ENCODE measurements around the gene SYNDIG1.

The SYNDIG1 gene

DNA sequence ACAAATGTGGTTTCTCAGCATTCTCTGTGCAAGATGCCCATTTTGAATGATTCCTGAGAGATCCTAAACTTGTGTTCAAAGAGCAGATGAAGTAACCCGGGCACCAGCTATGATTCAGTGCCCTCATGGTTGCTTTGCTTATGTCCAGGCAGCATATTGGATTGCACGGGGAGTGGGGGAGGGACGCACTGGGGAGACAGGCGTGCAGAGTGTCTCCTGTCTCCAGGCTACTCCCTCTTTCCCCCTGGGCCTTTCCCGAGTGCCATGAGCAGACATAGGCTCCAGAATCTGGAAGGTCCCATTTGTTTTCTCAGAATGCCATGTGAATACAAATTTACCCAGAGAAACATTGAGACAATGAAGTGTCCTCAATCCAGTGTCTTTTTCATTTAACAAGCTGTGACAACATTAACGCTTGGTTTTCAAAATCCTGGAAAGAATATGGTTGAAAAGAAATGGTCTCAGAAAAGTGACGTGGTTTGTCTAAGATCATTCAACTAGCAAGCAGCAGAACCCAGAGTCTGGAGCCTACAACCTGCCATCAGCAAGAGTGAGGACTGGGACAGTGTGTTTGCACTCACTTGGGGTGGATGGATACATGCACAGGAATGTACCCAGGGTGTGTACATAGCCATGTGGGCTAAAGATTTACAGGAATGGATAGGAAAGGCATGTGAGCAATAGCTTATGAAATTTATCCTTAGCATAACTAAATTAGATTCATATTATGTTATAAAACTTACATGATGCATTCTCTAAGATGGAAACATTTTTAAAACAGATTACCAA lies 4.2 kb downstream of the SYNDIG1 start:
- DNase-seq, result peak; percentile 9

DNA sequence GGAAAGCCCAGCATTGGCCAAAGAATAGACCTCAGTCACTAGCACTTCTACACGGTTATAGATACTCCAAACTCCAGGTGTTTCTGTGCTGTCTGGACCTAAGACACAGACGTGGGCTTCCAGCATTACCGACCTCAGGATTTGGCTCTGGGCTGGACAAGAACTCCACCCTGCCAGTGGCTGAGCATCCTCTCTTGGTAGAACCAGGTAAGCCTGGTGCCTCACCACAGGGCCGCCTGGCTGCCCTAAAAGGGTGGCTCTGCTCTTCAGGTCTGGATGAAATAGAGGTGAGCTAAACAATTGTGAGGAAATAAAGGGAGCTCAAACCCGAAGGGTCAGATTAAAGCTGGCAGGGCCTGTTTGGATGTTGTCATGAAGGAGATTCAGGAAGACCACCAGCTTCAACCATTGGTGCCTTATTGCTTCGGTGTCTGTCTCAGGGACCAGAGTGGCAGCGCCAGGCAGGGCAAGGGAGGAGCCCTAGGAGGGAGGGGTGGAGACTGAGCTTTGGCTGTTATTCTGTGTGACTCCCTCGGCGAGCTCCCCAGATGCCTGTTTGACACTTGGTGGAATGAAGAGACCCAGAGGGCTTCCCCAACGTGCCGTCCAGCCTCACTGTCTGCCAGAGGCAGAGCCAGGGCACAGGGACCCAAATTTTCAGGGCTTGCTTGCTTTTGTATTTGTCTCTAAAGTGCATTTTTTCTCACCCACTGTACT lies 8.6 kb downstream of the SYNDIG1 start:
- DNase-seq, result no peak

DNA sequence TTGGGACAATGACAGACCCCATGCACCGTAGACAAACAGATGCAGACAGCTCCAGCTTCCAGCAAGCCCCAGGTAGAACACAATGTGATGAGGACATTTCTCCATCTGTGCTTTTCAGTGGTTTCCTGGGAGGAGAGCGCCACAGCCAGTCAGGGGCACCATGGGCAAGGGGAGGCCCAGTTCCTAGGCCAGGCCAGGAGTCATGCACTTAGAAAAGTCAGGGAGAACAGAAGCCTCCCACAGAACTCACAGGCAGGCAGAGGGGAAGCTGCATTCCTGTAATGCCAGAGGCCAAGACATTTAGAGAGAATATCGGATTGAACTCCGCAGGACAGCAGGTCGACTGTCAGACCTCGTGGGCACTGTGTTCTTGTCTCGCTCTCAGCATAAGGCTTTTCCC lies 9.2 kb downstream of the SYNDIG1 start:
- DNase-seq, result no peak

DNA sequence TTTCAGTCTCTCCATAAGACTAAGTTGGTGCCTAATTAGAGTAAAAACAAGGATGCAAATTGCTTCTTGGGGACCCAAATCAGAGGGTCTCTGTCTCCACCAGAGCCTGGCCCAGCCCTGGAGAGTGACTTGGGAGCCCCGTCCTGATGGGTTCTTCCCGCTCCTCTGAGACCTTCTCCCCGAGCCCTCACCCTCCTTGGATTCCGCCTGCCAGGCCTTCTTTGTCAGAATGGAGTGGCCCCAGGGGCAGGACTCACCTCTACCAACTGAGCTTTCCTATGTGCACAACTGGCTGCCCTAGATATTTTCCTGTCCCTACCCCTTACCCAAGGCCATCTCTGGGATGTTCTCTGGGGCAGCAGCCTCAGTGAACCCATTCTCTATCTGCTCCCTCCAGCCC lies 9.7 kb downstream of the SYNDIG1 start:
- DNase-seq, result no peak

DNA sequence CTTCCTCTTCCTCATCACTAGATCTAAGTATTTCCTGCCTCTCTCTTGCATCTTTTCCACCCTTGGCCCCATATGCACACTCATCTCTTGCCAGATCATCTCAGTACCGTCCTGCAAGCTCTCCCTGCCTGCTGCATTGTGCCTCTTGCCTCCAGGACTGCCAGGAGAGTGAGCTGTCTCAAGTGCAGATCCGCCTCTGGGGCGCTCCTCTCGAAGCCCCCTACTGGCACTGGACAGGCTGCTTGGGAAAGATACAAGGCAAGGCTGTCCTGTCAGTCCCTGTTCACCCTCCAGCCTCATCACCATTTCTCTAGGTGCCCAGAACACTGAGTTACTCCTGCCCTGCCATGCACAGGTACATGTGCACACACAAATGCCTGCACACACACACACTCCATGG lies 10.2 kb downstream of the SYNDIG1 start:
- DNase-seq, result no peak

DNA sequence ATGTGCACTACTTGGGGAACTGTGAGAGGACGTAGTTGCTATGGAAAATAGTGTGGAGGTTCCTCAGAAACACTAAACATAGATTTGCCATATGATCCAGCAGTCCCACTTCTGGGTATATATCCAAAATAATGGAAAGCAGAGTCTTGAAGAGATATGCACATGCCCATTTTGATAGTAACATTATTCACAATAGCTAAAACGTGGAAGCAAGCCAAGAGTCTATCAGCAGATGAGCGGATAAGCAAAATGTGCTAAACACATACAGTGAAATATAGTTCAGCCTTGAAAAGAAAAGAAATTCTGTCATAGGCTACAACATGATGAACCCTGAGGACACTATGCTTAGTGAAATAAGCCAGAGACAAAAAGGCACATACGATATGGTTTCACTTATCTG lies 11.1 kb downstream of the SYNDIG1 start:
- no peak for DNase-seq

DNA sequence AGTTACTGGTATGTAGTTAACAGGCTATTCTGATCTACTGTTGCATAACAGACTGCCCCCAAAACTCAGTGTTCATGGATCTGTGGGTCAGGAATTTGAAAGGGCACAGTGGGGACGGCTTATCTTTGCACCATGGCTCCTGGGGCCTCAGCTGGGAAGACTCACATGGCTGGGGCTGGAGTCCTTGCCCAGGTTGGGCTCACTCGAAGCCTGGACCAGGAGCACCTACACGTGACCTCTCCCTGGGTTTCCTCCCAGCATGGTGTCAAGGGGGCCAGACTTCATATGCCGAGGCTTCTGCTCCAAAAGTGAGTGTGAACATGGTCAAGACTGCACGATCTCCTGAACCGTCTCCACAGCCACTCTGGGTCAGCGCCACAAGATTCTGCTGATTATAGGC lies 11.7 kb downstream of the SYNDIG1 start:
- no peak for DNase-seq

DNA sequence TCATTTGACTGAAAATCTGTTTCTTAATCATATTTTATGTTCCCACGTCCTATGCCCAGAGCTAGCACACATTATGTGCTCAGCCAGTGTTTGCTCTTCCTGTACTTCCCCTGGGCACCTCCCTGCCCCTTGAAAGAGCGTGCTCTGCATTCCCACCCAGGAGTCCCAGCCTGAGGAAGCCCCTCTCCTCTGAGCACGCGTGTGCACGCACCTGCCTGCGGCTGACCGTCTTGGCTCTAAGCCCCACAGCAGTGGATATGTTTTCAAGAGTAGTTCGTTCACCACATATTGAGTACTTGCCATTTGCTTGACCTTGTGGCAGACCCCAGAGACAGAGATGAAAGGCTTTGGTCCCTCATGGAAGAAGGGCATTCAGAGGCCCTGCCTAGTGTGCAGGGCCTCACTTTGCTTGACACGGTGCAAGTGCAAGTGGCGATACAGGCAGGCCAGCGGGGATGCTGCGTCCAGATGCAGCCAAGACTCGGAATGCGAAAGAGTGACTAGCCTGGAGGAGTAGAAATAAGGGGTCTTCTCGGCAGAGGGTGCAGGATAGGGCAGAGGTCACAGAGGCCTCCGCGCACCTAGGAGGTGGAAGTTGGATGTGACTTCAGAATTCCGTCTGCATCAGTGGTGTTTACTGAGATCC lies 14.1 kb downstream of the SYNDIG1 start:
- DNase-seq, result no peak

DNA sequence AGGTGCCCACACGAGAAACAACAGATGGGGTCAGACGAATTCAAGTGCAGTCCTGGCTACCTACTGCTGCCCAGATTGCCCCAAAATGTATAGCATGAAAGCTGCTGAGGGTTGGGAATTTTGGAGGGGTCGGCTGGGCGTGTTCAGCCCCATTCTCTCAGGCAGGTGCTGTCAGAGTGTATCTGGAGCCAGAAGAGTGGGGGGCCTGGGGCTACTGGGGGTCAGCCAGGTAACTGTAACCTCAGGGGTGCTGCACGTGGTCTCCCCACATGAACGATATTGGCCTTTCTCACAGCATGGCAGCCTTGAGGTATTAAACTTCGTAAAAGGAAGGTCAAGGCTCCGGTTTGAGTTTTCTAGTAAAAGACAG lies 14.6 kb downstream of the SYNDIG1 start:
- DNase-seq, result no peak

DNA sequence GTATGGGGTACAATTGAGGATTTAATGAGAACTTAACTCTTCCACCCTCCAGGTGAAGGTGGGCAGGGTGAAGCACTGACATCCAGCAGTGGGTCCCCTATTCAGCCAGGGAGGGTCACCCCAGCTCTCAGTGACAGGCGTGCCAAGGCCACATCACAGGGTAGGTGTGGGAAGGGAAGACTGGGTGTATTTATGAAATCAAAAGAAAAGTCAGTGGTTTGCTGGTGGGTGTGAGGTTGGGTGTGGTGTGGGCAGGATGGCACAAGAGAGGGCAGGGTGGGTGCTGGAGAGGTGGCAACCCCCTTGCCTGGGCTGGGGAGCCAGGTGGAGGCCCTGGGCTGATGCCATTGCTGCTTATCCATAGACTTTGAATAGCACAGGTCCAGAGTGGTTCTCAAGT lies 16.6 kb downstream of the SYNDIG1 start:
- no peak for DNase-seq

DNA sequence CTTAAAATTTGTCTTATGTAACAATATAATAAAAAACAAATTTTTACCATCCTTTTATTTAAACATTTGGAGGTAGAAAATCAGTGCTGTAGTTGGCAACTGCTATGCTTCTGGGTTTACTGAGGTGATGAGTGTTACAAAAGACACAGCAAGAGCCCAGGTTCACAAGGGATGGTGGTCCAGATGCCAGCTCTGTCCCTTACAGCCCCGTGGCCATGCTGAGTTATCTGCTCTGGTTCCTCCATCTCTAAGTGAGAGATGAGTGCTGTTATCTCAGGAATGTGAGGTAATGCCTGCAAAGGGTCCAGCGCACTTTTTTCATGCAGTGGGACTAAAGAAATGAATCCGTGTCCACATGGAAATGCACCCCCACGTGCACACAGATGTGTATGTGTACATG lies 17.8 kb downstream of the SYNDIG1 start:
- DNase-seq, result no peak

DNA sequence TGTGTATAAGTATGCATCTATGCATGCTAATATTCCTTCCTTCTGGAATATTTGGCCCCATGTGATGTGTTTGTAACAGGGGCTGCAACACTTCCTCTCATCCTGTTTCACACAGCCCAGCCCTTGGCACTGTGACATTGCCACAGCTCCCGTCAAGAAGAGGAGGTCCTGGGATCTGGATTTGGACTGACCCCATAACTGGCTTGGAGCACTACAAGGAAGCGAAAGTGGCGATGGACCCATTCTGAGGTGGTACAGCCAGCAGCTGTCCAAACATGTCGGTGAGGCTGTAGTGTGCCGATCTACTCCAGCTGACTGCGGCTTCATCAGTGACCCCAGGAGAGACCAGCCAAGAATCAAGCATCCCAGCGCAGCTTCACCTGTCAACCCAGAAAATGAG lies 18.2 kb downstream of the SYNDIG1 start:
- DNase-seq, result no peak

DNA sequence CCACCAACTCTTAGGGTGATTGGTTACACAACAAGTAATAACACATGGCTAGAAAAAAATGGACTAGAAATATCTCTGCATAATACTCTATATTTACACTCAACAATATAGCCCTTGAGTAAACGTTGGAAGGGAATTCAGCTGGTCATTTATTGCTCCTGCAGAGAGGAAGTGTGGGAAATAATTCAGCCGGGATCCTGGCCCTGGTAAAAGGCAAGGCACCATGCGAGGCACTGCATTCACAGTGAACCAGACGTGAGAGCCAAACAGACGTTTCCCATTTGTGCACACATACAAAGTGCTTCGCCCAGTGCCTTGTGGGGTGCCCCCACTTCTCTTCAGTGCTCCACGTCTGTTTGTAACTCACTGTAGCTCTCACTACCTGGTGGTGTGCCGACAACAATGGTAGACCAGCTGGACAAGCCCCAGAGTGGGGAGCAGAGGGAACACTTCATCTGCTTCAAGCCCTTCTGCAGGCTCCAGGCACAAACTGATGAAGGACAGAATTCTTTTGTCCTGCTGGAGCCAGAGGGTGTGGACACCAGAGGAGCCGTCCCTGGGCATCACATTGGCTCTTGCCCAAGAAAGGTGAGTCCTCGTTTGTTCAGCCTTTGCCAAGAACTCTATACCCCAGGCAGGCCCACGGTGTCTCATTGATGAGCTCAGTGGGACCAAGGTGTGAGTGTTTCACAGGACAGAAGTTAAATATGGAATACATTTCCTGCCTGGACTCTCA lies 18.8 kb downstream of the SYNDIG1 start:
- DNase-seq, result no peak

DNA sequence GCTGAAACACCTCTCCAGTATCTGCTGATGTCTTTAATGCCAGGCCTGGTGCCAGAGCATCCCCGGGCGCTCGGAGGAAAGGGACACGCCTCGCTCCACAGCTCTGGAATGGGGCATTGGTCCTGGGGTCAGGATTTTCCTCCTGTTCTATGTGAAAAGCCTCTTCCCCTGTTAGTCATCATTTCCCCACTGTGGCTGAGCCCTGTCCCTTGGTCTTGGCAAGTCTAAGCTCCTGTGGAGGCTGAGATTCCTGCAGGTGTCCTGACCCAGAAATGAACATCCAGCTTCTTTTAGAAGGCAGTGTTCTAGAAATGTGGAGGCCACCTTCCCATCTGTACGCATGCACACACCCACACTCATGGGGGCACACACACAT lies 19.4 kb downstream of the SYNDIG1 start:
- no peak for DNase-seq

DNA sequence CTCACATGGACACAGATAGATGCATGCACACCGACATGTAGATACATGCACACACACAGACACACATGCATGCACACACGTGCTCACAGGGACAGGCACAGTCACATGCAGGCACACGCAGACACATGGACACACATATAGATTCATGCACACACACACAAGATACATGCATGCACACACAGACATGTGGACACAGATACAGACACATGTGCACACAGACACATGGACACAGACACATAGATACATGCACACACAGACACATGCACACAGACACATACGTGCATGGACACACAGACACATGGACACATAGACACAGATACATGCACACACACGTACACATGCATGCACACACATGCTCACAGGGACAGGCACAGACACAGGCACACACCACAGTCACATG lies 19.8 kb downstream of the SYNDIG1 start:
- DNase-seq, result no peak

DNA sequence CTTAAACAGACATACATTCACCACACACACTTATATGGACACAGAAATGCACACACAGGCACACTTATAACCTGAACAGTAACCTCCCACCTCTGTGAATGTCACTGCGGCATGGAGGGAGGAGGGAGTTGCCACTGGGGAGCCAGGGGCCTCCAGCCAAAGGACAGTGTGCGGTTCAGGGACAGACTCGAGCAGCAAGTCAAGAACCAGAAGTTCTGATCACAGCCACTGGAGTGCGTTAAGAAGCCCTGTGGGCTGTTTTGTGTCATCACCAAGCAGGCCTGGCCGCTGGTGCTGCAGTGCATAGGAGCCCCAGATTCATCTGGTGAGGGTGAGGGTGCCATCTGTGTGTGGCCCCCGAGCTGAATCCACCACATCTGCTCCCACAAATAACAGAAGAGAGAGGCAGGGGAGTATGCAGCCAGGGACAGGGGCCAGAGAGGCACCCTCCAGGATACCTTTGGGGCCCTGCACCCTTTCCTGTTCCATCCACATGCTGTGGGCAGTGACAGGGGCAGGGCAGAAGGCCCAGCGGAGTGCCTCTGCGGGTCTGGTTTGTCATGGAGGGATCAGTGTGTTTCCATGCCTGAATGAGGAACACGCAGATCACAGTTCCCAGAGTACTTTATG lies 20.3 kb downstream of the SYNDIG1 start:
- DNase-seq, result no peak

DNA sequence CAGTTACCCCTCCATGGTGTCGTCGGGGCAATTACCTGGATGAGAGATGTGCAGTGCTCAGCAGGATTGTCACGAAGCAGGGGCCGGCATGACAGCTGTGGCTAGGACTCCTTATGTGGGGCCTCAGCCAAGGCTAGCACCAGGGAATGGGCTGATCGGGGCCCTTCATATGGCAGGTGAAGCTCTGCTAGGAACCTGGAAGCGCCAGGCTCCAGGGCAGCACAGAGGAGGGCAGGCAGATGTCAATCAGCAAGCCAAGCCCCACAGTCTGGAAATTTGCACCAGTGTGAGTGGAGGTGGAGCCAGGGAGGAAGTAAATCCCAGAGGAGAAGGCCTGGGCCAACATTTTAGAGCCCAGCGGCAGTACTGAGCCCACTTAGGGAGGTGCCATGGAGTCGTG lies 21.2 kb downstream of the SYNDIG1 start:
- DNase-seq, result no peak

DNA sequence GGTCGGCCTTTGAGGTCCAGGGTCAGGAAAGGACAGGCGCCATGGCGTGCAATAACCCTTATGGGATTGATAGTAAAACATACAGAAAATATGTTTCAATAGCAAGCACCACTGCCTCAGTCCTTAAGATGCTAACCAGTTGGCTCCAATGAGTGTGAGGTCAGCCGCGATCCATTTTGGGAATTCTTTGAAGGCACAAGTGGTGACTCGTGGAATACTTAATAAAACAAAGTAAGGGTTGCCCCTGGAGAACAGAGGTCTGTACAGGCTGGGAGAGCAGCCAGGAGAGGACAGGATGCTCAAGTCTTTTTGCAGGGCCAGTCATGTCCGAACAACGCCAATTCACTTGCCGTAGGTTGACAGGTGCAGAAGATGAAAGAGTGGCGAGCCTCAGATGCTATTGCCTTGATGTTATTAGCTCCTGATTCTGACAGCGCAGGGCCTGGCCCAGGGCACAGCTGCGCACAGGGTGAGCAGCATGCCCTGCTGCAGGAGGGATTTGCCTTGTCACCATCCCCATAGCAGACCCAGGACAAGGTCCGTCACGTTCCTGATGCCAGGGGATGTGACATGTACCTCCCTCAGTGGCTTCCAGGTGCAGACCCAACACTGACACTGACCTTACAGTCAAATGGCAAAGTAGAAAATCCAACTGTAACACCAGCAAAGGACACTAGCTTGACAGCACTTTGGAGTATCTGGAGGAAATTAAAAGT lies 21.8 kb downstream of the SYNDIG1 start:
- DNase-seq, result no peak

DNA sequence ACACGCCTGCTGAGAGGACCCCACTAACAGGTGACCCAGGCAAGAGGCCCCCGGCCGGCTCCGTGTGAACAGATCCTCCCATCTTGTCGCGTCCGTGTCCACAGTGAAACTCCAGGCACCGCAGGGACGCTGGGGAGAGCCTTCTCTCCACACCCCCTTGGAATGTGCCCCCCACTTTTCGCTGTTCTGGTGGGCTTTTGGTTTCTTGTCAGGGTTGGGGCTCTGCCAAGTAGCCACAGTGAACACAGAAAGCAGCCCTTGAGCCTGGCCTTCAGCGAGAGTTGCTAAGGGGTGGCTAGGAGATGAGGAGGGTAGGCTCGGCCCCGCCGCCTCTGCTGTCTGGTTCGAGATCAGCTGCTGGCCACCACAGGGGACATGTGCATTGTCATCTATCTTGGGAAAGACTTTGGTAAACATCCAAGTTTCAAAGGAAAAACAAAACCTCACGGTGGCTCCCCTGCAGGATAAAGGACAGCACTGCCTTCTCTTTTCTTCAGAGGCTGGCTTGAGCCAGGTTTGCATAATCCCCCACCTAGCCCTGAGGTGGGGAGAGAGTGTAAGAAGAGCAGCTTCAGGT lies 22.7 kb downstream of the SYNDIG1 start:
- DNase-seq, result no peak

DNA sequence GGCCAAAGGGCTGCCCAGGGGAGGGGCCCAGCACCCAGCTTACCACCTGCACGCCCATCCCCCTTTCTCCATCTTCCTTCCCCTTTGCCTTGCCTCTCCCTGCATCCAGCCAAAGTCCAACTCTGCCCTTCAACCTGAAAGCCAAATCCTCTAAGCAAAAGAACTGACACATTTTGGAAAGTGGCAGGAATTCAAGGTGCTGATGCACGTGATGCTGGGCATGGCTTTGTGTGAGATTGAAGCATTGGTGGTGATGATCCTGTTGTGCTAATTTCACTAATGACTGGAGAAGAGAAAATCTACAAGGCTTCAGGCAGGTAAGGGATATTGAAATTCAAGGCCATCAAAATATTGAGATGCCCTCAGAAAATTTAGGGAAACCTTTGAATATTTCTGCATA lies 23.3 kb downstream of the SYNDIG1 start:
- no peak for DNase-seq

DNA sequence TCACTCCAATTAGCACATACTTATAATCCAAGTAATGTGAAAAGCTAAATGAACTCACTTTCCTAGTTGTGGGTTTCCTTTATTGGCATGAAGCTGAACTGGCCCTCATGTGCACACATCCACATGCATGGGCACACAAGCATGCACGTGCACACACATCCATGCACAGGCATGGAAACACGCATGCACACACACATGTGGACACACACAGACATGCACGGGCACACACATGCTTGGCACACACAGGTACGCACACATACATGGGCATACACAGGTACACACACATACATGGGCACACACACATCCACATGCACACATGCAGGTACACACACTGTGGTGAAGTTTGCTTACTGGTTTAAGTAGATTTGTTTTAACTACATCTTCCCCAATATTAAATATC lies 23.8 kb downstream of the SYNDIG1 start:
- DNase-seq, result no peak
